GM12878 (cell line): ENCODE results near the gene CFAP299. TPM values are rescaled to one million over a fixed set of nuclear protein-coding genes. Genes with fewer than 3 reads are reported as not detected.
A peak's percentile ranks its signal among the peaks of the same experiment; 100 is the strongest.

Experiments
- CREB1 ChIP-seq: IDR thresholded peaks from 2 replicates; pipeline ENCODE4 v1.6.1; 2012; ENCODE audit warnings: low read depth, mild to moderate bottlenecking, inconsistent platforms
- IRF3 ChIP-seq: fragments of 450-650 bp; IDR thresholded peaks from 2 replicates; pipeline ENCODE4 v1.6.1; 2014; ENCODE audit warnings: mild to moderate bottlenecking
- JUNB ChIP-seq: IDR thresholded peaks from 2 replicates; pipeline ENCODE4 v1.6.1; 2016; ENCODE audit warnings: antibody characterized with exemption, mild to moderate bottlenecking
- NBN ChIP-seq: fragments of 450-650 bp; IDR thresholded peaks from 2 replicates; pipeline ENCODE4 v1.6.1; 2016
- NFYA ChIP-seq: IDR thresholded peaks from 2 replicates; pipeline ENCODE4 v1.6.1; 2011; ENCODE audit warnings: low read depth, mild to moderate bottlenecking, low read length, improper control_type of control experiment, borderline replicate concordance
- PML ChIP-seq: IDR thresholded peaks from 2 replicates; pipeline ENCODE4 v1.6.1; 2012; ENCODE audit warnings: low read length, inconsistent platforms
- POLR2A ChIP-seq: IDR thresholded peaks from 2 replicates; pipeline ENCODE4 v1.6.1; 2011; ENCODE audit warnings: low read depth, mild to moderate bottlenecking, low read length
- RUNX3 ChIP-seq: IDR thresholded peaks from 2 replicates; pipeline ENCODE4 v1.6.1; 2012; ENCODE audit warnings: low read length, inconsistent platforms
- SMC3 ChIP-seq: IDR thresholded peaks from 2 replicates; pipeline ENCODE4 v1.6.1; 2011; ENCODE audit warnings: low read length, improper control_type of control experiment, borderline replicate concordance
- ZBTB40 ChIP-seq: fragments of 450-650 bp; IDR thresholded peaks from 2 replicates; pipeline ENCODE4 v1.6.1; 2016; ENCODE audit warnings: mild to moderate bottlenecking, moderate library complexity, borderline replicate concordance
- polyA plus RNA-seq, 11 experiments: library from polyadenylated mRNA; depleted of rRNA in 4 of 11; unstranded in 6 of 11; stranded (reverse) in 5 of 11; fragments of >200 nt; fragmentation: Nextera tagmentation in 4 of 11; fragmentation: Illumina TruSeq in 1 of 11; extraction: Ambion mirVana in 4 of 11; extraction: Trizol in 1 of 11; gene quantifications; 1 replicate in 1 of 11; 2 replicates in 10 of 11; pipeline versions ENCODE4 v1.2.1 to v1.2.3, GENCODE V29; 2011 to 2016; ENCODE audit warnings: inconsistent platforms in 2 of 11, missing spikeins in 2 of 11, low read depth in 1 of 11
- total RNA-seq, 4 experiments: library from RNA; depleted of rRNA in 3 of 4; stranded (reverse); fragments of >200 nt in 3 of 4; fragmentation: Illumina TruSeq in 1 of 4; extraction: Trizol in 1 of 4; gene quantifications; 2 replicates each; pipeline versions ENCODE4 v1.2.1 to v1.2.3, GENCODE V29; 2013 to 2021
- TF ChIP-seq, protein P1 (sequence below): fragments of 450-650 bp; IDR thresholded peaks from 2 replicates; pipeline ENCODE4 v1.6.1; 2016; ENCODE audit warnings: mild to moderate bottlenecking

CFAP299 gene
- total and polyA plus RNA-seq, 10 of the 15 experiments (the other 5 are each of a cell fraction or from before 2014, with no cell fraction given), result 0.06 to 0.34 TPM; not detected in 8

DNA sequence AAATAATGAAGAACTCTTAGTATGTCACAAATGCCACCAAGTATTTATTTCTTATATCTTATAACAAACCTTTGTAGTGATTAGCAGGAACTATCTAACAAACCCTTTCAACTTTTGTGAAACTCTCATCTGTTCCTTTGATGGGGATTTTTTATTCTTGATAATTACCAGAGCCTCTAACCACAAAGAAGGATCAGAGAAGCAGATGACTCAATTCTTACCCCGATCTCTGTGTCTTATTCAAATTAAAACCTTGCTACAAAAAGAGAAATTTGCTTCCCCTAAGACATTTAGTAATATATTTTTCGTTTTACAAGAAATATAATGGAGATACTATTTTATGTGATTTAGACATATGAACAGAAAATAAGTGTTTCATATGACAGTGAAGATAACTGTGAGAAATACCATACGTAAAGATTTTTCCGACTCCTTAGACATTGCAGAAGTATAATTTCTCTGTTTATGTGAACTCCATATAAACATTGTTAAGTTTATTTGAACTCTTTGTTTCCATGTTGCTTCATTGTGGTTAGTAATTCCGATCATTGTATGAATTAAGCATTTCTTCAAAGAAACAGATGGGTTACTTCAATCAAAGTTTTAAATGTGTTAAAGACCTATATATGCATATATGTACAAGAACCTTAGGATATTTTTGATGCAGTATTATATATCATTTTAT, 205.4 kb downstream of the CFAP299 start (continued):
- TF ChIP-seq SMC3 (no peak), NBN (no peak), CREB1 (no peak), RUNX3 (peak; percentile 95), JUNB (peak; percentile 96), ZBTB40 (no peak), NFYA (no peak), POLR2A (no peak), IRF3 (no peak), PML (0 out of 2 replicates have a peak, but pooled peaks have one; percentile 26)
- TF ChIP-seq, protein P1, sequence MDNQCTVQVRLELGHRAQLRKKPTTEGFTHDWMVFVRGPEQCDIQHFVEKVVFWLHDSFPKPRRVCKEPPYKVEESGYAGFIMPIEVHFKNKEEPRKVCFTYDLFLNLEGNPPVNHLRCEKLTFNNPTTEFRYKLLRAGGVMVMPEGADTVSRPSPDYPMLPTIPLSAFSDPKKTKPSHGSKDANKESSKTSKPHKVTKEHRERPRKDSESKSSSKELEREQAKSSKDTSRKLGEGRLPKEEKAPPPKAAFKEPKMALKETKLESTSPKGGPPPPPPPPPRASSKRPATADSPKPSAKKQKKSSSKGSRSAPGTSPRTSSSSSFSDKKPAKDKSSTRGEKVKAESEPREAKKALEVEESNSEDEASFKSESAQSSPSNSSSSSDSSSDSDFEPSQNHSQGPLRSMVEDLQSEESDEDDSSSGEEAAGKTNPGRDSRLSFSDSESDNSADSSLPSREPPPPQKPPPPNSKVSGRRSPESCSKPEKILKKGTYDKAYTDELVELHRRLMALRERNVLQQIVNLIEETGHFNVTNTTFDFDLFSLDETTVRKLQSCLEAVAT, result no peak
